ENCODE measurements around the gene SPPL3. TPM values are rescaled to one million over a fixed set of nuclear protein-coding genes. Genes with fewer than 3 reads are reported as not detected.

Gene SPPL3
- total RNA-seq, 1 donor from 2014 or later: 22.3 TPM

- H3K36me3 ChIP-seq (ENCODE audit: control insufficient read depth, insufficient read depth, low read length): no peaks in the 10 kb centered on the region
- H3K27me3 ChIP-seq (ENCODE audit: control insufficient read depth, insufficient read depth, low read length): no peaks in the 10 kb centered on the region
- H3K4me3 ChIP-seq (ENCODE audit: low read depth, low read length): no peak overlapping the region
- no peak for TF ChIP-seq CTCF (IDR thresholded peaks at IDR 0.05; ENCODE audit: insufficient read depth, low read length, poor library complexity, severe bottlenecking)
- DNase-seq (ENCODE audit: low read depth): no peak
These were observed 42.9 kb downstream of the SPPL3 start for GRCh38 chr12:120861074-120861795.

DNA sequence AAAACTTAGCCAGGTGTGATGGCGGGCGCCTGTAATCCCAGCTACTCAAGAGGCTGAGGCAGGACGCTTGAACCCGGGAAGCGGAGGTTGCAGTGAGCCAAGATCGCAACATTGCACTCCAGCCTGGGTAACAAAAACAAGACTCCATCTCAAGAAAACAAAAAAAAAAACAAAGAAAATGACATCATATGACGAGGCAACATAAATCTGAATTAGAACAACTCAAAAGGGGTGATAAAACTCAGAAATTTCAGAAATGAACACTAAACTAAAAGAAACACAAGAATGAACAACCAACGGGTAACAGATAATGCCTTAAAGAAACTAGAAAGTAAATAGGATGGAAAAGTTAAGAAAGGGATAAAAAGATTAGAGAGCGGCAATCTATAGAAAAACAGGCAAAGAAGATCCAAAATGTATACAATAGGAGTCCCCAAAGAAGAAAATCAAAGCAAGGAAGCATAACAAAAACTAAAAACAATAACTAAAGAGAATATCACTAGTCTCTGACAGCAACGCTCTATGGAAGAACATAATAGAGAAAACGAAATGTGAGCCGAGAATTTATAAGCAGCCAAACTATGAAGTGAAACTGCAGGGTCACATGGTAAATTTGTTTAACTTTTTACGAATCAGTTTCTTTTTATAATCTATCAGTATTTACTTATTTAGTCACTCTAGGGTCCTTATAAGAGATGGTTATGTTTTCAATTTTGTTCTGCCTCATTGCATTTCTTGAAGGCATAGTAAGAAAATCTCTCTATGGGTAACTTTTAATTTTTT, 45.7 kb downstream of the SPPL3 start:
- H3K4me3 ChIP-seq (ENCODE audit: low read depth, low read length): no peak overlapping the region
- DNase-seq (ENCODE audit: low read depth): no peak
- no peaks in the 10 kb centered on the region for H3K27me3 ChIP-seq (ENCODE audit: control insufficient read depth, insufficient read depth, low read length)
- H3K36me3 ChIP-seq (ENCODE audit: control insufficient read depth, insufficient read depth, low read length): no peaks in the 10 kb centered on the region
- no peak for TF ChIP-seq CTCF (IDR thresholded peaks at IDR 0.05; ENCODE audit: insufficient read depth, low read length, poor library complexity, severe bottlenecking)

DNA sequence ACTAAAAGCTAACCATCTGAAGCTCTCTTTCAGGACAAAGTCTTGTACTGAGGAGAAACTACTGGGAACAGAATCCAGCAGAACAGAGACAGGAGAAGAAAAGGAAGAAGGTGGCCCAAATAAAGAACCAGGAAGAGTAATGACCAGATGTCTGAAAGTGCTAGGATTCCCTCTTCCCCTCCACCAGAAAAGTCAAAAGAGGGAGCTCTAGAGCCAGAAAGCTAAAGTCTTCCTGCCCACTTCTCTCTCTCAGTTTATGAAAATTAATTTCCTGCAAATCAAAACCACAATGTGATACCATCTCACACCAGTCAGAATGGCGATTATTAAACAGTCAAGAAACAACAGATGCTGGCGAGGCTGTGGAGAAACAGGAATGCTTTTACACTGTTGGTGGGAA, 47.2 kb downstream of the SPPL3 start:
- DNase-seq (ENCODE audit: low read depth): no peak

GRCh38 chr12:120855823-120856588, 48.2 kb downstream of the SPPL3 start:
- Histone ChIP-seq H3K4me3 (ENCODE audit: low read depth, low read length) (no peak overlapping the region), H3K36me3 (ENCODE audit: control insufficient read depth, insufficient read depth, low read length) (no peaks in the 10 kb centered on the region), H3K27me3 (ENCODE audit: control insufficient read depth, insufficient read depth, low read length) (no peaks in the 10 kb centered on the region)
- DNase-seq (ENCODE audit: low read depth): no peak
- no peak for TF ChIP-seq CTCF (IDR thresholded peaks at IDR 0.05; ENCODE audit: insufficient read depth, low read length, poor library complexity, severe bottlenecking)

More for the DNA sequence above, 47.2 kb downstream of the SPPL3 start:
- Histone ChIP-seq H3K4me3 (ENCODE audit: low read depth, low read length) (no peak overlapping the region), H3K36me3 (ENCODE audit: control insufficient read depth, insufficient read depth, low read length) (no peaks in the 10 kb centered on the region), H3K27me3 (ENCODE audit: control insufficient read depth, insufficient read depth, low read length) (no peaks in the 10 kb centered on the region)
- no peak for TF ChIP-seq CTCF (IDR thresholded peaks at IDR 0.05; ENCODE audit: insufficient read depth, low read length, poor library complexity, severe bottlenecking)

DNA sequence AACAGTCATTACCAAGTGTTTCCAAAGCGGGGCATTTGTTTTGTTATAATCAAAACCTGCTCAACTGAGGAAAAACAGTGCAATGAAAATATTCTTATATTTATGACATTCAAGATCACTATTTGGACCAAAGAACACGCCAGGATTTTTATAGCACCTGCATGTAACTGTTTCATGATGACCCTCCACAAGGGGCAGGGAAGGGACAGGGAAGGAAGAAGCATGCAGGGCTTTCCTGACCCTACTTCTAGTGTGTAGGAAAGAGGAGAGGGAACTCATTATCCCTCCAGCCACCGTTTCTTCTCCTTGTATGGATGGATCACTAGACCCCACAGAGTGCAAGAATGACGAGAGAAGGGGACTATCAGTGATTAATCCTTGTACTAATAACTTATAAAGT, 49.4 kb downstream of the SPPL3 start:
- no peak for DNase-seq (ENCODE audit: low read depth)
- Histone ChIP-seq H3K36me3 (ENCODE audit: control insufficient read depth, insufficient read depth, low read length) (no peaks in the 10 kb centered on the region), H3K4me3 (ENCODE audit: low read depth, low read length) (no peak overlapping the region), H3K27me3 (ENCODE audit: control insufficient read depth, insufficient read depth, low read length) (no peaks in the 10 kb centered on the region)
- no peak for TF ChIP-seq CTCF (IDR thresholded peaks at IDR 0.05; ENCODE audit: insufficient read depth, low read length, poor library complexity, severe bottlenecking)

Data from kidney epithelial cell (primary cell).